Measurements from ENCODE around the gene HFM1.
"Not testable (repeated sequence)": the region's sequence is repeated elsewhere in the genome, so short reads cannot be mapped to it uniquely, and the experiment has no call there.

The HFM1 gene

DNA sequence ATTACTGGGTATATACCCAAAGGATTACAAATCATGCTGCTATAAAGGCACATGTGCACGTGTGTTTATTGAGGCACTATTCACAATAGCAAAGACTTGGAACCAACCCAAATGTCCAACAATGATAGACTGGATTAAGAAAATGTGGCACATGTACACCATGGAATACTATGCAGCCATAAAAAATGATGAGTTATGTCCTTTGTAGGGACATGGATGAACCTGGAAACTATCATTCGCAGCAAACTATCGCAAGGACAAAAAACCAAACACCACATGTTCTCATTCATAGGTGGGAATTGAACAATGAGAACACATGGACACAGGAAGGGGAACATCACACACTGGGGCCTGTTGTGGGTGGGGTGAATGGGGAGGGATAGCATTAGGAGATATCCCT is 32.4 kb downstream of the HFM1 start:
- not testable (repeated sequence) for DNase-seq

GRCh38 chr1:91349524-91349923 is 55.1 kb downstream of the HFM1 start:
- DNase-seq = peak; percentile 20

GRCh38 chr1:91346824-91347223 is 57.8 kb downstream of the HFM1 start:
- no peak for DNase-seq

- DNase-seq = no peak
Measured at GRCh38 chr1:91345395-91346005, 59.1 kb downstream of the HFM1 start.

- DNase-seq = no peak
Measured at GRCh38 chr1:91338501-91338900, 66.1 kb downstream of the HFM1 start.

- no peak for DNase-seq
Measured at GRCh38 chr1:91335603-91336002, 69.0 kb downstream of the HFM1 start.

- no peak for DNase-seq
Measured at GRCh38 chr1:91334856-91335255, 69.8 kb downstream of the HFM1 start.

DNA sequence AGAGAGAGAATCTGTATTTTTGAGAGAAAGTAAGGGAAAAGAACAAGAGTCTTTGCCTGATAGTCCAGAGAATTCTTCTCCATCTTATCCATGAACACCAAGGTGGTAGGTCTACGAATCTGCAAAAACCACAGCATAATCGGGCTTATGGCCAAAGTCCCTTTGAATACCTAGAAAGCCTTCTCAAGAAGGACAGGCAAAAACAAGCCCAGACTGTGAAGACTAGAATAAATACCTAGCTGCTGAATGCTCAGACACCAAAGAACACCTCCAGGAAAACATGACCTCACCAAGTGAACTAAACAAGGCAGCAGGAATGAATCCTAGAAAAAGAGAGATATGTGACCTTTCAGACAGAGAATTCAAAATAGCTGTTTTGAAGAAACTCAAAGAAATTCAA is 79.2 kb downstream of the HFM1 start:
- DNase-seq = no peak

- DNase-seq = no peak
Measured at GRCh38 chr1:91314643-91315042, 90.0 kb downstream of the HFM1 start.

DNA sequence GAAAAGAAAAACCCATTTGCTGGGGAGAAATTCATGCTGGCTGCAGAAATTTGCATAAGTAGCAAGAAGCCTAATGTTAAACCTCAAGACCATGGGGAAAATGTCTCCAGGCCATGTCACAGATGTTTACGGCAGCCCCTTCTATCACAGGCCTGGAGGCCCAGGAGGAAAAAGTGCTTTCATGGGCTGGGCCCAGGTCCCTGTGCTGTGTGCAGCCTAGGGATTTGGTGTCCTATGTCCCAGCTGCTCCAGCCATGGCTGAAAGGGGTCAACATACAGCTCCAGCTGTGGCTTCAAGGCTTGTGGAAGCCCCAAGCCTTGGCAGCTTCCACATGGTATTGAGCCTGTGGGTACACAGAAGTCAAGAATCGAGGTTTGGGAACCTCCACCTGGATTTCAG is 93.0 kb downstream of the HFM1 start:
- no peak for DNase-seq

- DNase-seq = no peak
Measured at GRCh38 chr1:91308544-91308943, 96.1 kb downstream of the HFM1 start.

DNA sequence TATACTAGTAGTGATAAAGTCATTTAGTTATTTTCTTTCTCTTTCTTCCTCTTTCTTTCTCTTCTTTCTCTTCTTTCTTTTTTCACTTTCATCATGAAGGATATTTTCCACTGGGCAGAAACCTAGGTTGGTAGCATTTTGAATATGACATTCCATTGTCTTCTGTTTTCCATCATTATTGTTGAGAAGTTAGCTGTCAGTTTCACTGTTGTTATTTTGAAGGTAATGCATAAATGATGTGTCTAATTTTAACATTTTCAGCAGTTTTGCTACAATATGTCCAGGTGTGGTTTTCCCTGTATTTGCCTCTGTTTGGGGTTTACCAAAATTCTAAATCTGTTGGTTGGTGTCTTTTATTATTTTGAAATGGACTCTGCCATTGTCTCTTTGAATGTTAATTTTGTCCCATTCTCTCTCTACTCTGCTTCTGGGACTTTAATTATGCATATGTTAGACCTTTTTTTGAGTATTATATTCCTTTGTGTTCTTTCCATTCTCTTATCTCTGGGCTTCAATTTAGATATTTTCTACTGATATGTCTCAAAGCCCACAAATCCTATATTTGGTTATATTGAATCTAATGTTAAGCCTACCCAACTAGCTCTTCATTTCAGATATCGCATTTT is 96.7 kb downstream of the HFM1 start:
- DNase-seq = no peak

DNA sequence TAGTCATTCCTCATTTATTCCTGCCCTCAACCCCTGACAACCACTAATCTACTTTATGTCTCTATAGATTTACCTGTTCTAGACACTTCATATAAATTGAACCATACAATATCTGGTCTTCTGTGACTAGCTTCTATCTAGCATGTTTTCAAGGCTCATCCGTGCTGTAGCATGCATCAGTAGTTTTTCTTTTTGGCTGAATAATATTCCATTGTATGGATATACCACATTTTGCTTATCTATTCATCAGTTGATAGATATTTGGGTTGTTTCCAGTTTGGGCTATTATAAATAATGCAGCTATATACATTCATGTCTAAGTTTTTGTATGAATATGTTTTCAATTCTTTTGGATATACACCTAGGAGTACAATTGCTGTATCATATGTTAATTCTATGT is 101.5 kb downstream of the HFM1 start:
- DNase-seq = no peak

DNA sequence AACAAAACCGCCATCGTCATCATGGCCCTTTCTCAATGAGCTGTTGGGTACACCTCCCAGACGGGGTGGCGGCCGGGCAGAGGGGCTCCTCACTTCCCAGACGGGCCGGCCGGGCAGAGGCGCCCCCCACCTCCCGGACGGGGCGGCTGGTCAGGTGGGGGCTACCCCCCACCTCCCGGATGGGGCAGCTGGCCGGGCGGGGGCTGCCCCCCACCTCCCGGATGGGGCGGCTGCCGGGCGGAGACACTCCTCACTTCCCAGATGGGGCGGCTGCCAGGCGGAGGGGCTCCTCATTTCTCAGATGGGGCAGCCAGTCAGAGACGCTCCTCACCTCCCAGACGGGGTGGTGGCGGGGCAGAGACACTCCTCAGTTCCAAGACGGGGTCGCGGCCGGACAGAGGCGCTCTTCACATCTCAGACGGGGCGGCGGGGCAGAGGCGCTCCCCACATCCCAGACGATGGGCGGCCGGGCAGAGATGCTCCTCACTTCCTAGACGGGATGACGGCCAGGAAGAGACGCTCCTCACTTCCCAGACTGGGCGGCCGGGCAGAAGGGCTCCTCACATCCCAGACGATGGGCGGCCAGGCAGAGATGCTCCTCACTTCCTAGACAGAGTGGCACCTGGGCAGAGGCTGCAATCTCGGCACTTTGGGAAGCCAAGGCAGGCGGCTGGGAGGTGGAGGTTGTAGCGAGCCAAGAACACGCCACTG is 115.6 kb downstream of the HFM1 start:
- DNase-seq = not testable (repeated sequence)

DNA sequence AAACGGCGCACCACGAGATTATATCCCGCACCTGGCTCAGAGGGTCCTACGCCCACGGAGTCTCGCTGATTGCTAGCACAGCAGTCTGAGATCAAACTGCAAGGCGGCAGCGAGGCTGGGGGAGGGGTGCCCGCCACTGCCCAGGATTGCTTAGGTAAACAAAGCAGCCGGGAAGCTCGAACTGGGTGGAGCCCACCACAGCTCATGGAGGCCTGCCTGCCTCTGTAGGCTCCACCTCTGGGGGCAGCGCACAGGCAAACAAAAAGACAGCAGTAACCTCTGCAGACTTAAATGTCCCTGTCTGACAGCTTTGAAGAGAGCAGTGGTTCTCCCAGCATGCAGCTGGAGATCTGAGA is 117.7 kb downstream of the HFM1 start:
- not testable (repeated sequence) for DNase-seq

- DNase-seq = not testable (repeated sequence)
Measured at GRCh38 chr1:91286259-91286961, 118.2 kb downstream of the HFM1 start.

DNA sequence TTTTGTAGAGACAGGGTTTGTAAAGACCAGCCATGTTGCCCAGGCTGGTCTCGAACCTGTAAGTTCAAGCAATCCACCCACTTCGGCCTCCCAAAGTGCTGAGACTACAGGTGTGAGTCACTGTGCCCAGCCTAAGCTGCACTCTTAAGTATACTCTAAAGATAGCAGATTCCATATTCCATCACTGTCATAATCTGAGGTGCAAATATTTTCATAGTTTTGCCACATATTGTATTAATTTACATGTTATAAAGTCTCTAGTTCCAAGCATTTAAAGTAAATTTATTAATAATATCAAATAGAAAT is 121.3 kb downstream of the HFM1 start:
- no peak for DNase-seq

GRCh38 chr1:91282695-91283420 is 121.8 kb downstream of the HFM1 start:
- peak; percentile 63 for DNase-seq

- DNase-seq = no peak
Measured at GRCh38 chr1:91281782-91282181, 122.9 kb downstream of the HFM1 start.

GRCh38 chr1:91278754-91279153 is 125.9 kb downstream of the HFM1 start:
- peak; percentile 7 for DNase-seq

DNA sequence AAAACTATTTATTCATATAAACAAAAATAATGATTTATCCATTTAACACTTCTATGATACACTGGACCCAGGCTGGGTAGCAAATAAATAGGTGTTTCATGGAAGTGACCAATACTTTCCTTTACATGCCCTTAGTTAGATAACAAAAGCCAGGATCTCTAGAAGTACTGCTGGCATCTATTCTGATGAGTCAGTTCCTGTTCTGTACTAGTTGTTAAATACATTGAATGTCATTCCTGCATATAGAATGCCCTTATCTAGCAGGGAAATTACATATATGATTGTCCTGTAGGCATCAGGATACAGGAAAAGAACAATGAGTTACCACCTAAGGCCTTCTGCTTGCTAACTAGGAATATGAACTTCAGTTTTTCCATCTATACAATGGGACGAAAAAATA is 130.8 kb downstream of the HFM1 start:
- no peak for DNase-seq

DNA sequence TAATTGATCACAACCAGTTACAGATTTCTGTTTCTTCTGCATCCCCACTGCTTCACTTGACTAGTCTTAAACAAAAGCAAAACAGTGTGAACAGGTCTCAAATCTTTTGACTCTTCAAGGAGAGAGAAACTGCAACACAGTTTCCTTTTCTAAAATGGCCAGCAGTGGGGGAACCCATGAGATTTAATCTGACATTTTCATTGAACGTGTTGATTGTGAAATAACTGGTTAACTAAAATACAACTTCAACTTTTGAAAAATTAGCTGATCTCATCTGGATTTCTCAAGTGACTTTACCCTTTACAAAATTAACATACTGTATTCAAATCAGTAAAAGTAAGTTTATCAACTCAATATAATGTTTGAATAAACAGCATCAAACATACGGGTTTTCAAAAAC is 143.0 kb downstream of the HFM1 start:
- DNase-seq = no peak

GRCh38 chr1:91245435-91245834 is 159.2 kb downstream of the HFM1 start:
- DNase-seq = no peak

Data from suppressor macrophage treated with lipopolysaccharide for 4 hours (primary cell).